ENCODE data around the gene TSPAN10.

The TSPAN10 gene

GRCh38 chr17:81647640-81648012 is 10.6 kb downstream of the TSPAN10 start:
- ATAC-seq (no peak), DNase-seq (ENCODE audit: low spot score in 2 of 2) (no peak)
- H3K4me3 Mint-ChIP-seq, result no peak overlapping the region
- H3K9me3 Mint-ChIP-seq, result no peaks in the 10 kb centered on the region
- H3K4me1 Mint-ChIP-seq, result no peaks in the 10 kb centered on the region
- H3K36me3 Mint-ChIP-seq, result no peaks in the 10 kb centered on the region
- H3K27ac Mint-ChIP-seq, result no peak overlapping the region

- no peak overlapping the region for H3K27ac Mint-ChIP-seq
- H3K4me1 Mint-ChIP-seq, result peaks cover 2% of the 10 kb centered on the region
- no peak overlapping the region for H3K4me3 Mint-ChIP-seq
- no peaks in the 10 kb centered on the region for H3K36me3 Mint-ChIP-seq
- ATAC-seq, result no peak
- H3K9me3 Mint-ChIP-seq, result no peaks in the 10 kb centered on the region
- DNase-seq (ENCODE audit: low spot score in 2 of 2), result no peak
Measured at GRCh38 chr17:81648013-81648706, 11.2 kb downstream of the TSPAN10 start.

- H3K9me3 Mint-ChIP-seq, result no peaks in the 10 kb centered on the region
- H3K36me3 Mint-ChIP-seq, result peaks cover 4% of the 10 kb centered on the region
- no peak overlapping the region for H3K4me3 Mint-ChIP-seq
- H3K27ac Mint-ChIP-seq, result no peak overlapping the region
- DNase-seq (ENCODE audit: low spot score in 2 of 2) (no peak), ATAC-seq (no peak)
- peaks cover 7% of the 10 kb centered on the region for H3K4me1 Mint-ChIP-seq
Measured at GRCh38 chr17:81648707-81649085, 11.7 kb downstream of the TSPAN10 start.

DNA sequence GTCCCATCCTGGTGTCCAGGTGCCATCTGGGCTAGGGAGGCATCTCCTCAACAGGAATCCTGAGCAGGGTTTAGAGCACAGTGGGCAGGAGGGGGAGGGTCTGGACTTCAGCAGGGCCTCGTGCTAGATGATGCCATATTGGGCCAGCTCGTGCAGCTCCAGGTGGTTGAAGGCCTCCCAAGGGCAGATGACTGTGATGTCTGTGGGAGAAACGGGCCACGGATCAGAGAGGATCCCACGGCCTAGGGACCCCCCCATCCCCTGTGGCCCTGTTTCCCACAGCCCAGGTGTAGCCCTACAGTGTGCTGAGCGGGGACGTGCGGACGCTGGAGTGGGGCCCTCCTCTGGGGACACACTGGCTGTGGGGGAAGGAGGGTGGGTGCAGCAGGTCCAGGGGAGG is 14.0 kb downstream of the TSPAN10 start:
- H3K27ac Mint-ChIP-seq, result no peak overlapping the region
- no peak overlapping the region for H3K4me3 Mint-ChIP-seq
- peaks cover 12% of the 10 kb centered on the region for H3K4me1 Mint-ChIP-seq
- no peaks in the 10 kb centered on the region for H3K9me3 Mint-ChIP-seq
- H3K36me3 Mint-ChIP-seq, result peaks cover 6% of the 10 kb centered on the region
- ATAC-seq (no peak), DNase-seq (ENCODE audit: low spot score in 2 of 2) (no peak)

GRCh38 chr17:81651692-81652091 is 14.7 kb downstream of the TSPAN10 start:
- Mint-ChIP-seq H3K27ac (no peak overlapping the region), H3K4me3 (no peak overlapping the region), H3K36me3 (peaks cover 6% of the 10 kb centered on the region), H3K9me3 (no peaks in the 10 kb centered on the region), H3K4me1 (peaks cover 12% of the 10 kb centered on the region)
- ATAC-seq (no peak), DNase-seq (ENCODE audit: low spot score in 2 of 2) (no peak)

DNA sequence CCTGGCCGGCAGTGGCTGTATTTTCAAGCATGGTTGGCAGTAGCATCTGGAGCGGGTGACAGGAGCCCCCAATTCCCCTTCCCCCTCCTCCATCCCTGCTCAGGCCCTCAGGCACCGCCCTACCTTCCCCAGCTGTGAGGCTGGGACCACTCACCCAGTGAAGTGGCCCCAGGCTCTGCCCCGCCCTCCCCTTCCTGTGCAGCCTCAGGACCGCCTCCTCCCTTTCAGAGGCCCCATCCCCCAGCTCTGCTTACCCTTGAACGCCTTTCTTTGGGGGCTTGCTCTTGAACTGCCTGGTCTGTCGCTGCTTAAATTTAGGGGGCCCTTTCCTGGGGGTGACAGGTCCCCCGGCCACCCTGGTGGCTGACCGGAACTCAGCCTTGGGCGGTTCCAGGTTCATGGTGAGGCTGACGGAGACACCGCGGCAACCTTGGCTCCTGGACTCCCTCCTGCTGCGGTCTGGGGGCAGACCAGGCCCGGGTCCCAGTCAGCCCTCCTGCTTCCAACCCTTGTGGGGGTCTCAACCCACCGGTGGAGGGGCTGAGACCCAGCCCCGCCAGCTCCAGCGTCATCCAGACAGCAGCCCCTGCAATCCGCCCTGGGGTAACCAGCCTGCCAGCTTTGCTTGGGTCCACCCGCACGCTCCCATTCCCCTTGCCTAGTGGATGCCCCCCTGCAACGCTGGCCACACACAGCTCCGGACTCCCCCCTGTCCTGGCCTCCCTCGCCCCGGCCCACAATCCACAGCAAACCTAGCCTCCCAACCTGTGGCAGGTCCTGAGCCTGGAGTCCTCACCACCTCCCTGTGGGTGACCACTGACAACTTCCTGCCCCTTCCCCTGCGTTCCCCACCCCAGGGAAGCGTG is 16.1 kb downstream of the TSPAN10 start:
- DNase-seq (ENCODE audit: low spot score in 2 of 2) (no peak), ATAC-seq (peak; percentile 46)
- Mint-ChIP-seq H3K27ac (peak overlapping the region; percentile 83), H3K9me3 (no peaks in the 10 kb centered on the region), H3K4me1 (peaks cover 12% of the 10 kb centered on the region), H3K4me3 (peak overlapping the region; percentile 61), H3K36me3 (peaks cover 6% of the 10 kb centered on the region)

- H3K4me3 Mint-ChIP-seq, result no peak overlapping the region
- no peaks in the 10 kb centered on the region for H3K9me3 Mint-ChIP-seq
- H3K4me1 Mint-ChIP-seq, result peaks cover 12% of the 10 kb centered on the region
- peaks cover 6% of the 10 kb centered on the region for H3K36me3 Mint-ChIP-seq
- no peak for DNase-seq (ENCODE audit: low spot score in 2 of 2)
- ATAC-seq, result no peak
- H3K27ac Mint-ChIP-seq, result no peak overlapping the region
Measured at GRCh38 chr17:81655378-81656117, 18.6 kb downstream of the TSPAN10 start.

DNA sequence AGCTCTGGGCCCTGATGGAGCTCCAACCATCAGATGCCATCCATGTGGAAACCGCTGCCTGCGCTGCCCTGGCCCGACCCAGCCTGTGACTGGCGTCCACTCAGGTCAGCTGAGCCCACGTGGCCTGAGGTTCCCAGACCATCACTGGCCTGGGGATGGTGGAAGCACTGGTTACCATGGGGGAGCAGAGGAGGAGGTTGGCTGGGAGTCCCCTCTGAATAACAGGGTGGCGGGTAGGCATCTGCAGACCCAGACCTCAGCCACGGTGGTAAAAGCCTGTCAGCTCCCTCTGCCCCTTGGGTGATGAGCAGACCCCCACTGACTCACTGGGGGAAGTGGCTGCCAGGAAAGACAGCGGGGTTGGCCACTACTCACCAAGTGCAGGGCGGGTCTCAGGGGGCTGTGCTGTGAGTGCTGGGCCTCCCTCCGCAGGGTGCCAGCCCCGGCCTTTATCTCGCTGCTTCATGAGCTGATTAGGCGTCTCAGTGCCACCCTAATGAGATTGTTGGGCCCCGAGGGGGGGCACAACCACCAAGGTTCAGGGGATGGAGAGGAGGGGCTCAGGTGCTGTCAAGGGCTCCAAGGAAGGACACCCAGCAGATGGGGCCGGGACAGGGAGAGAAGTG is 19.2 kb downstream of the TSPAN10 start, which contains the start of gene PDE6G:
PDE6G (minus strand) TSS at position 425 of the 626 bp plus-strand sequence. CDS start 3,237 bp downstream, outside the sequence.
- Mint-ChIP-seq H3K27ac (no peak within 1 kb of the TSS), H3K4me1 (peaks cover 12% of the 10 kb centered on the region), H3K4me3 (no peak within 1 kb of the TSS), H3K9me3 (no peaks in the 10 kb centered on the region), H3K36me3 (peaks cover 6% of the 10 kb centered on the region)
- DNase-seq (ENCODE audit: low spot score in 2 of 2) (no peak), ATAC-seq (no peak)

DNA sequence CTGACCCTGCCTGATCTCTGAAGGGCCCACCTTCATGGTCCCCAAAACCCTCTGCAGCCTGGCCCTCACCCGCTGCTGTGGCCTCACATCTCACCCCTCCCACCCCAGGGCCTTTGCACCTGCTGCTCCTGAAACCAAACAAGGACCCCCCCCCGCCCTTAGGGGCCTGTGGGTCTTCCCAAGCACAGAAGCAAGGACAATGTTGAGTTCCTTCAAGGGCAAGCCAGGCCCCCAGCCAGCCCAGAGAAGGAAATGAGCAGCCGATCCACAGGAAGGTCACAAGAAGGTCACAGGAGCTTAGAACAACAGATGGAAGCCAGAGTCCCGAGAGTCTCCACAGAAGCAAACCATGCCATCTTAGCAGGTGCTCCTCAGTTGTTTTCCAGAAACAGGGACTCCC is 19.8 kb downstream of the TSPAN10 start:
- Mint-ChIP-seq H3K27ac (no peak overlapping the region), H3K9me3 (no peaks in the 10 kb centered on the region), H3K4me1 (peaks cover 12% of the 10 kb centered on the region), H3K36me3 (peaks cover 6% of the 10 kb centered on the region), H3K4me3 (no peak overlapping the region)
- no peak for DNase-seq (ENCODE audit: low spot score in 2 of 2)
- no peak for ATAC-seq

GRCh38 chr17:81659038-81659437 is 22.0 kb downstream of the TSPAN10 start:
- ATAC-seq (no peak), DNase-seq (ENCODE audit: low spot score in 2 of 2) (no peak)
- Mint-ChIP-seq H3K36me3 (peaks cover 6% of the 10 kb centered on the region), H3K9me3 (no peaks in the 10 kb centered on the region), H3K4me3 (no peak overlapping the region), H3K4me1 (peaks cover 2% of the 10 kb centered on the region), H3K27ac (no peak overlapping the region)

GRCh38 chr17:81660441-81660840 is 23.4 kb downstream of the TSPAN10 start:
- no peaks in the 10 kb centered on the region for H3K9me3 Mint-ChIP-seq
- ATAC-seq, result no peak
- peaks cover 16% of the 10 kb centered on the region for H3K36me3 Mint-ChIP-seq
- no peak overlapping the region for H3K4me3 Mint-ChIP-seq
- DNase-seq (ENCODE audit: low spot score in 2 of 2), result no peak
- no peak overlapping the region for H3K27ac Mint-ChIP-seq
- H3K4me1 Mint-ChIP-seq, result peaks cover 7% of the 10 kb centered on the region

DNA sequence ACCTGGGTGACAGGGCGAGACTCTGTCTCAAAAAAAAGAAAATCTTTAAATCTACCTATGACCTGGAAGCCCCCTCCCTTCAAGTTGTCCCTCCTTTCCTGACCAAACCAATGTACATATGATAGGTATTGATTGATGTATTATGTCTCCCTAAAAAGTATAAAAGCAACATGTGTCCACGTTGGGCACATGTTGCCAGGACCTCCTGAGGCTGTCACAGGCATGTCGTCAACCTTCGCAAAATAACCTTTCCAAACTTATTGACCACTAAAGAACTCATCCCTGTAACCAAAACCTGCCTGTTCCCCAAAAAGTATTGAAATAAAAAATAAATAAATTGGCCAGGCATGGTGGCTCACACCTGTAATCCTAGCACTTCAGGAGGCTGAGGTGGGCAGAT is 25.0 kb downstream of the TSPAN10 start:
- no peak for ATAC-seq
- Mint-ChIP-seq H3K27ac (no peak overlapping the region), H3K4me1 (peaks cover 15% of the 10 kb centered on the region), H3K4me3 (no peak overlapping the region), H3K36me3 (peaks cover 29% of the 10 kb centered on the region), H3K9me3 (no peaks in the 10 kb centered on the region)
- DNase-seq (ENCODE audit: low spot score in 2 of 2), result no peak

DNA sequence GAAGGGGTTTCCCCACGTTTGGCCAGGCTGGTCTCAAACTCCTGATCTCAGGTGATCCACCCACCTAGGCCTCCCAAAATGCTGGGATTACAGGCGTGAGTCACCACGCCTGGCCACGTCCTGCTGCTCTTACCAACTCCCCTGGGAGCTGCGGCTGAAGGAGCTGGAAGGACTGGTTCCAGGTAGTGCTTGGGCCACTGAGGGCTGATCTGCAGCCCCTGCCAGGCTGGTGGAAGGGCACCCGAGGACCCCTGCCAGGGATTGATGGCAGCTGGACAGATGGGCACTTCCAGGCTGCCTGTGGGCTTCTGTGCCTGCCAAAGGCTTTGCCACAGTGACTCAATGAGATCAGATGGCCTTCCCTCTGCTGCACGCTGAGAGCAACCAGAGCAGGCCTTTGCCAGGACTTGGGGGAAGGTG is 27.1 kb downstream of the TSPAN10 start:
- Mint-ChIP-seq H3K4me3 (peak overlapping the region; percentile 91), H3K4me1 (peaks cover 28% of the 10 kb centered on the region), H3K27ac (peak overlapping the region; percentile 17), H3K36me3 (peaks cover 49% of the 10 kb centered on the region), H3K9me3 (no peaks in the 10 kb centered on the region)
- DNase-seq (ENCODE audit: low spot score in 2 of 2), result no peak
- ATAC-seq, result no peak

- H3K36me3 Mint-ChIP-seq, result peaks cover 63% of the 10 kb centered on the region
Measured at GRCh38 chr17:81665205-81666091, 28.5 kb downstream of the TSPAN10 start.

More at GRCh38 chr17:81665205-81666091, 28.5 kb downstream of the TSPAN10 start:
- Mint-ChIP-seq H3K27ac (peak overlapping the region; percentile 96), H3K4me3 (peak overlapping the region; percentile 91), H3K9me3 (no peaks in the 10 kb centered on the region), H3K4me1 (peaks cover 32% of the 10 kb centered on the region)
- ATAC-seq (peak; percentile 56), DNase-seq (ENCODE audit: low spot score in 2 of 2) (peak; percentile 30 to 76)

Measured in stimulated activated effector memory CD8-positive, alpha-beta T cell treated with anti-CD3 and anti-CD28 coated beads, Interleukin-12 subunit alpha, Interleukin-12 subunit beta, amount 100 ng/mL, for 72 hours (primary cell).